ENCODE results near the gene LZTS2.

DNA sequence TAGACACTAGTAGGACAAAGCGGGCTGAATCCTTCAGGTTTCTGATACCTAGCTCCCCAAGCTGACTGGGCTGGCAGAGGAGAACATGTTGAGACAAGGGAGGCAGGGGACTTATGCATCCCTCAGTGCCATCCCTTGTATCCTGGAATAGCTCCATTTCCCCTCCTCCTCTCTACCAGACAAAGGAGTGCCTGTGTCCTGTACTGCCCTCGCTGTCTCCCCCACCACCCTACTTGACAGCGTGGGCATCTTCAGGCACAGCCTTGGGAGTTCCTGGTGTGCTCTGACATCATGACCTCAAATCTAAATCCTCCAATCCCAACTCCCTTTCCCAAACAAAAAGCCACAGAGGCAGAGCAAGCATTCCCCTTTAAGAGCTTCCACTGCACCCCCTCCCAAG lies 40.5 kb downstream of the LZTS2 start:
- TF ChIP-seq, protein P1, sequence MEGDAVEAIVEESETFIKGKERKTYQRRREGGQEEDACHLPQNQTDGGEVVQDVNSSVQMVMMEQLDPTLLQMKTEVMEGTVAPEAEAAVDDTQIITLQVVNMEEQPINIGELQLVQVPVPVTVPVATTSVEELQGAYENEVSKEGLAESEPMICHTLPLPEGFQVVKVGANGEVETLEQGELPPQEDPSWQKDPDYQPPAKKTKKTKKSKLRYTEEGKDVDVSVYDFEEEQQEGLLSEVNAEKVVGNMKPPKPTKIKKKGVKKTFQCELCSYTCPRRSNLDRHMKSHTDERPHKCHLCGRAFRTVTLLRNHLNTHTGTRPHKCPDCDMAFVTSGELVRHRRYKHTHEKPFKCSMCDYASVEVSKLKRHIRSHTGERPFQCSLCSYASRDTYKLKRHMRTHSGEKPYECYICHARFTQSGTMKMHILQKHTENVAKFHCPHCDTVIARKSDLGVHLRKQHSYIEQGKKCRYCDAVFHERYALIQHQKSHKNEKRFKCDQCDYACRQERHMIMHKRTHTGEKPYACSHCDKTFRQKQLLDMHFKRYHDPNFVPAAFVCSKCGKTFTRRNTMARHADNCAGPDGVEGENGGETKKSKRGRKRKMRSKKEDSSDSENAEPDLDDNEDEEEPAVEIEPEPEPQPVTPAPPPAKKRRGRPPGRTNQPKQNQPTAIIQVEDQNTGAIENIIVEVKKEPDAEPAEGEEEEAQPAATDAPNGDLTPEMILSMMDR (IDR thresholded peaks at IDR 0.05) = no peak
- no peak for TF ChIP-seq POLR2A (IDR thresholded peaks at IDR 0.05)

Measured in right lobe of liver (tissue), 4 donors.